Subcutaneous adipose tissue (tissue), 4 donors: ENCODE measurements around the gene NSUN3. TPM values are rescaled to one million over a fixed set of nuclear protein-coding genes. Genes with fewer than 3 reads are reported as not detected.

ENCODE experiments used
- total RNA-seq, 4 donors: library from RNA; depleted of rRNA; stranded (reverse); fragments of >200 nt; gene quantifications; one replicate each; pipeline ENCODE4 v1.1.0, GENCODE V29; 2016
- TF ChIP-seq, protein P1 (sequence below): fragments of 450-650 bp; IDR thresholded peaks from one replicate; pipeline ENCODE4 v1.5.1; 2016; ENCODE audit warnings: low read depth, mild to moderate bottlenecking, control low read depth, antibody characterized with exemption, moderate library complexity

NSUN3 gene
- total RNA-seq, 4 donors from 2014 or later = 8.7 to 11.0 (median 11.0) TPM

DNA sequence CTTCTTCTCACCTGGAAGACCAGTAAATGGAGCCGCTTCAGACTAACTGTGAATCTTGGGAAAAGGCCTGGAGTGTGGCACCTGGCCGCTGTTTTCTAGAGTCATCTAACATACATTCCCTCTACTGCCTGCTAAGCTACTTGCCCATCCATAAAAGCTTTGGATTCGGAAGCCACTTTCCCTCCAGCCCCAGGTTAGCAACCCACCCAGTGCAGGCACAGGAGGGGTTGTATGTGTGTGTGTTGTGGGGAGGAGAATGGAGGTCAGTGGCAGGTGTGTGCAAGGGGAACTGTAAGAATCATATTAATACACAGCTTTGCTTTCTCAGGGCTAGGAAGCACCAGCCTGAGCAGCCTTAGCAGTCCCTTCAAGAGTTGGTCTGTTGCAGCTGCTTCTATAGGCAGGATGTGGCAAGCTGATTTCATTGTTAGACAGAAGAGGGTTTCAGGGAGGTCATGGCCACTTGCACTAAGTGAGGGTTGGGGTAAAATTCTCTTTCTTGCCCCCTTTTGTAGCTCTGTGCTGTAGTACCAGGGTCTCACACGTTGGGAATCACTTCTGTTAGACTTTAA, 8.9 kb downstream of the NSUN3 start:
- TF ChIP-seq, protein P1, sequence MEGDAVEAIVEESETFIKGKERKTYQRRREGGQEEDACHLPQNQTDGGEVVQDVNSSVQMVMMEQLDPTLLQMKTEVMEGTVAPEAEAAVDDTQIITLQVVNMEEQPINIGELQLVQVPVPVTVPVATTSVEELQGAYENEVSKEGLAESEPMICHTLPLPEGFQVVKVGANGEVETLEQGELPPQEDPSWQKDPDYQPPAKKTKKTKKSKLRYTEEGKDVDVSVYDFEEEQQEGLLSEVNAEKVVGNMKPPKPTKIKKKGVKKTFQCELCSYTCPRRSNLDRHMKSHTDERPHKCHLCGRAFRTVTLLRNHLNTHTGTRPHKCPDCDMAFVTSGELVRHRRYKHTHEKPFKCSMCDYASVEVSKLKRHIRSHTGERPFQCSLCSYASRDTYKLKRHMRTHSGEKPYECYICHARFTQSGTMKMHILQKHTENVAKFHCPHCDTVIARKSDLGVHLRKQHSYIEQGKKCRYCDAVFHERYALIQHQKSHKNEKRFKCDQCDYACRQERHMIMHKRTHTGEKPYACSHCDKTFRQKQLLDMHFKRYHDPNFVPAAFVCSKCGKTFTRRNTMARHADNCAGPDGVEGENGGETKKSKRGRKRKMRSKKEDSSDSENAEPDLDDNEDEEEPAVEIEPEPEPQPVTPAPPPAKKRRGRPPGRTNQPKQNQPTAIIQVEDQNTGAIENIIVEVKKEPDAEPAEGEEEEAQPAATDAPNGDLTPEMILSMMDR = no peak

DNA sequence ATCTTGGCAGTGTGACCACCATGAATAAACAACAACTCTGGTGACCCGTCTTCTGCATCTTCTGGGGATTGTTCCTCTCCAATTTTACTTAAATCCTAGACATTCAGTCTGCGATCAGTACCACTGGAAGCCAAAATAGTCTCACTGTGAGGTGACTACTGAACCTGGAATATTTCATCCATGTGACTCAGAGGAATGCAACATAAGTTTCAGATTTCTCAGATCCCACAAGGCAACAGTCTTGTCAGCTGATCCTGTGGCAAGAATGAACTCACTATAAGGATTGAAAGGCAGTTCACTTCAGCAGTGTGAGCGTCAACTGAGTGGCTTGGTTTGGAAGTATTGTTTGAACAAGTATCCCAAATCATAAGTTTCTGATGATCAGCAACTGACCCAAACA, 13.2 kb downstream of the NSUN3 start:
- TF ChIP-seq, protein P1 = no peak

DNA sequence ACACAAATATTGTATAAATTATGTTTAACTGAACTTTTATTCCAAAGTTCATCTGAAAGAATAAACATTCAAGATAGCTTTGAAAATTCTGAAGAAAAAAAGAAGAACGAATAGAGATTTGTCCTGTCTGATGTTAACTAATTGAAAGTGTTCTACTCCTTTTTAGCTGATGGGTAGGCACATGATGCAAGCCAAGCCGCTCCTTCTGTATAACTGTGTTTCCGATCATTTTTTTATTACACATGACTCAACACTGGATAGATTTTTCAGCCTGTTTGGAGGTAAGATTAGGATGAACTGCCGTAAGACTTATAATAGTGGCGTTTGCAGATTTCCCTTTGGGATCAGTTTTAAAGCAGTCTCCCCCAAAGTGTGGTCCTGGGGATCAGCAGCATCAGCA, 19.0 kb downstream of the NSUN3 start:
- TF ChIP-seq, protein P1 = no peak

DNA sequence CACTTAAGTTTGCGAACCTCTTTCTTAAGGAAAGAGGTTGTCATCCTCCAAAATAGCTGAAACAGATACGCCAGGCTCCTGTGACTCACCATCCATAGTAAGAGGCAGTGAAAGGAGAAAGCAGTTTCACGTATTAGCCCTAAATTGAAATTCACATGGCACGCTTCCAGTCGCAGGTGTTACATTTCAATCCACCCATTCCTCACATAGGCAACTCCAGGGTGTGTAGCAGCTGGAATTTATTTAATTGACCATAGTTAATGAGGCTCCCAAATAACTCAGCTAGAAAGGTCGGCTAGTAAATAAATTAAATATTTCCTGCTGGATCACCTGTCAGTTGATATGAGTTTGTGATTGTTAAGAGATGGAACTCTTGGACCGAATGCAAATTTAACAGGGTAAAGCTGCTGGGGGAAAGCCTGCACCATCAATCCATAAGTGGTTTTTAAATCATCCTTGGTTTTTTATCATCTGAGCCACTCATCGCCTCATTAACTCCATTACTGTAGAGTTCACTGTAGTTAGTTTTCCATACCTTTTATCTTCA, 19.6 kb downstream of the NSUN3 start:
- TF ChIP-seq, protein P1 = no peak

DNA sequence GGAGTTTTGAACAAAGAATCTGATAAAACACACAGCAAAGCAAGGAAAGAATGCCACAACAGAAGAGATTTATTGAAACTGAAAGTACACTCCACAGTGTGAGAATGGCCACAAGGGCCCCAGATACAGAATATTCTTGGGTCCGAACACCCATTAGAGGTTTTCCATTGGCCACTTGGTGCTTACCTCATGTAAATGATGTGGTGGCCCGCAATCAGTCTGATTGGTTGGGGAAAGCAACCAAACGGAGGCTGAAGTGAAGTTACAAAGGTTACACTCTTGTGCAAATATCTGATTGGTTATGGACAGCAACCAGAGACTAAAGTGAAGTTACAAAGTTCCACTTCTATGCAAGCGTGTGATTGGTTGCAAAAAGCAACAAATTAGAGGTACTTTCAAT, 20.4 kb downstream of the NSUN3 start:
- TF ChIP-seq, protein P1 = no peak

DNA sequence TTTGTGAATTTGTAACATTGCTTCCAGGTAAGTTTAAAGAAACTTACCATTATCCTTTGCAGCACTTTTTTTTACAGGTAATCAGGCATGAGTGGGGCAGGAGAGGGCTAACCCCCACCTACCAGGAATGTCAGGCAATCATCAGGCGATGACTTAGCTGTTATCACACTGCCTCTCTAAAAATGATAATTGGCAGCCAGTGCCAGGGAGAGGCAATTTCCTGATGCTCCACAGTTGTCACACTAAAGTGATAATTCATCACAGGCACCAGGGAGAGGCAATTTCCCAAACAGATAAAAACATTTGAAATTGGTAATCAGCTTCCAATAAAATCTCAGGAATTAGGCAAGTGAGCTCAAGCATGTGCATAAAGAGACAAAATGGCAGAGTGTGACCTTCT, 26.3 kb downstream of the NSUN3 start:
- TF ChIP-seq, protein P1 = no peak

DNA sequence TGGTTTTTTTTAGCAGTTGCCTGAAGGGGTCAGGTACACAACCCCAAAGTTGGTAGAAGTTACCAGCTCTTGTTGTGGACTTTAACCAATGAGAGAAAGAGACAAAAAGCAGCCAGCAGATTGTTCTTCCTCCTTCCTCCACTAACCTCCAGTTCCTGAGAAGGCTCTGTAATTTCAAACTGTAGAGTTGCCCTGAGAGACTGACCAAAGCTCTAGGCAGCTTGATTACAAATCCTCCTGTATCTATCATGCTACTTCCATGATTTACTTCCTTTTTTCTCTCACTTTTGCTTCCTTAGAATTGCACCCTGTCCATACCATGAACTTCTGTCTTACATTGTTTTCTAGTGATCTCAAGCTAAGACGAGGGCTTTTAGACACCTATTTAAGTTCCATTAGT, 29.2 kb downstream of the NSUN3 start:
- TF ChIP-seq, protein P1 = no peak
